GM13977 (cell line): Measurements from ENCODE around the gene TOP3A.

ENCODE experiments used
- DNase-seq: peaks from one replicate; pipeline ENCODE4 v3.0.0; 2012; ENCODE audit warnings: low spot score
- CTCF ChIP-seq: IDR thresholded peaks from 2 replicates; pipeline ENCODE4 v1.5.1; 2012; ENCODE audit warnings: mild to moderate bottlenecking, control low read depth; ENCODE audit not compliant: insufficient read depth; ENCODE audit errors: extremely low read depth, missing control alignments
- in situ Hi-C: fragments of 300-500 bp; cut with MboI; formaldehyde crosslinking; loops from one replicate; pipeline ENCODE4 v1.12.0; 2022; ENCODE audit warnings: low sequenced_read_pairs, low pct_unique_long_range_greater_than_20kb, mixed read lengths, inconsistent platforms; ENCODE audit not compliant: unreplicated experiment

The TOP3A gene

DNA sequence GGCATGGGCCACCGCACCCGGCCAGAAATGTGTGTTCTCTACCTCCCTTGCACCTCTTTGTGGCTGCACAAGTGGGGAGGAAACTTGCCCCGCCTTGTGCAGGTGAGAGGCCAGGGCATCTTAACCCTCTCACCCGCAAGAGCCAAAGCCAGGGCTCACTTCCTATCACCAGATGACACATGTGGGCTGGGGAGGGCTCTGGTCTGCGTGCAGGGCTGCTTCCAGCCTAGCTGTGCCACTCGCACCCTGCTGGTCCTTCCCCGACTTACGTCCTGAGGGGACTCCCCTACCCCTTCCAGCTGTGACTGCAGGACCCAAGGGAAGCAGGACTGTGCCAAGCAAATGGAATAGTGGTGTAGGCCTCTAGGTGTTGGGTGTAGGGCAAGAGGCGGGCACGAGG, 47.4 kb downstream of the TOP3A start:
- no peak for DNase-seq
- TF ChIP-seq CTCF = no peak
- in situ Hi-C loops = no loop called here

- in situ Hi-C loops = no loop called here
- no peak for TF ChIP-seq CTCF
- DNase-seq = no peak
Observed at GRCh38 chr17:18263885-18264682, 50.7 kb downstream of the TOP3A start.

DNA sequence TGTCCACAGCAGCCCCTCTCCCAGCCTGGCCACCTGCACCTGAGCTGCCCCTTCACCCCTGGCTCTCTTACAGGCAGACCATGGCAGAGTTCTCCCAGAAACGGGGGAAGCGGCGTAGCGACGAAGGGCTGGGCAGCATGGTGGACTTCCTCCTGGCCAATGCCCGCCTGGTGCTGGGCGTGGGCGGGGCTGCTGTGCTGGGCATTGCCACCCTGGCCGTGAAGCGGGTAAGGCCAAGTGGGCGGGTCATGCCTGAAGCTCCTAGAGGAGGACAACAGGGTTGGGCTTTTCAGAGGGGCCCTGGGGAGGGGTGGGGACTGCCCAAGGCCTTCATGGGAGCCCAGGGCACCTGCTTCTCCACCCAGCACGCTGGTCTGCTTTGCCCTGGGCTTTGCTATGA, 52.2 kb downstream of the TOP3A start:
- TF ChIP-seq CTCF = no peak
- no peak for DNase-seq
- in situ Hi-C loops = no loop called here

DNA sequence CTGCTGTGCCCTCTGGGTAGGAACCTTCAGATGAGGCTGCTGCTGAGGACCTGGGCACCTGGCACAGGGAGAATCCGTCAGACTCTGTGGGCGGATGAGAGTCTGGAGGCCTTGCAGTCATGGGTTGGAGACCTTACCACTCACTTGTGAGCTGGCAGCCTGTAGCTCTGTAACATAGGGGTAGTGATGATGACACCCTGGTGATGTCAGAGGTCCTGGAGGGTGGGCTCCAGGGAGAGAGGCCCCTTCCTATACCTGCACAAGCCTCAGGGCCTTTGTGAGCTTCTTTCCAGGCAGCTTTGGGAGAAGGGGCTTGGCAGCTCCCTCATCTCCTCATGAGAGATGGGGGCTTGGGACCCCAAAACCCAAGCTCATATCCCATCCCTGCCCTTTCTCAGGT, 52.7 kb downstream of the TOP3A start:
- no peak for DNase-seq
- in situ Hi-C loops = no loop called here
- TF ChIP-seq CTCF = no peak

GRCh38 chr17:18261659-18262058, 53.1 kb downstream of the TOP3A start:
- no peak for TF ChIP-seq CTCF
- in situ Hi-C loops = no loop called here
- DNase-seq = no peak

DNA sequence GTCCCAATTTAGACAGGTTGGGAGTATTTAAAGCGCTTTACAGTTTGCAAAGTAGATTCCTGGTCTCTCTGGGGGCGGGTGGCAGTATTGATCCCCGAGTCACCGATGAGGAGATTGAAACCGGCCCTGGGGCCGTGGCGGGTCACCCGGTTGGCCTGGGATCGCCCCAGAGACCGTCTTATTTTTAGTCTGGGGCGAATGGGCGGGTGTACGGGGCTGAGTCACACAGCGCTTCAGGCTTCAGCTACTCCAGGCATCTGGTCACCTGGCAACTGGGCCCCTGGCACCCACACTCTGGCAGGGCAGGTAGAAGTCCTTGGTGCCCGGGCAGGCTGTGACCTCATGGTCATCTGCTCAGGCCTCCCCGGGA, 53.7 kb downstream of the TOP3A start:
- DNase-seq = peak; percentile 85
- no peak for TF ChIP-seq CTCF
- in situ Hi-C loops = no loop called here
